IMR-90 (cell line): ENCODE measurements around the gene NHSL2. TPM values are rescaled to one million over a fixed set of nuclear protein-coding genes. Genes with fewer than 3 reads are reported as not detected.

Experiments
- ATAC-seq: fragments of 200-7000 bp; cut with Tn5 transposase; 2 replicates; pipeline ENCODE4 v1.9.1; 2020; ENCODE audit warnings: low read depth, mild to moderate bottlenecking, moderate library complexity
- BruUV-seq: library from RNA; stranded (reverse); fragments of 400-500 nt; replicated peaks from 2 replicates; lab custom pipeline; 2021; lab: Mats Ljungman, UMichigan
- CTCF ChIA-PET: fragments of 300-600 bp; formaldehyde crosslinking; extraction: SDS; loops from one replicate; lab custom pipeline; 2021; ENCODE audit warnings: antibody characterized with exemption; lab: Yijun Ruan, JAX
- POLR2A ChIA-PET: fragments of 300-600 bp; sonication (Branson Sonifier 250); formaldehyde crosslinking; loops from one replicate; lab custom pipeline; 2022; ENCODE audit warnings: antibody characterized with exemption; ENCODE audit not compliant: unreplicated experiment; lab: Charles Lee
- DNase-seq: peaks from one replicate; pipeline ENCODE4 v3.0.0; 2013
- H2AFZ ChIP-seq: replicated peaks from 2 replicates; pipeline ENCODE3; 2013; ENCODE audit warnings: low read length, mild to moderate bottlenecking; ENCODE audit not compliant: poor library complexity
- H2AK5ac ChIP-seq: 2 replicates; pipeline ENCODE4 v1.6.1; 2013; ENCODE audit warnings: low read depth, low read length, inconsistent platforms
- H2AK9ac ChIP-seq: replicated peaks from 2 replicates; pipeline ENCODE3; 2013; ENCODE audit warnings: mild to moderate bottlenecking, low read depth, low read length, moderate library complexity; ENCODE audit not compliant: poor library complexity
- H2BK120ac ChIP-seq: 2 replicates; pipeline ENCODE4 v1.6.1; 2013; ENCODE audit warnings: low read depth, low read length, inconsistent platforms
- H2BK15ac ChIP-seq: 3 replicates; pipeline ENCODE4 v1.6.1; 2013; ENCODE audit warnings: low read depth, low read length, inconsistent platforms
- H2BK20ac ChIP-seq: 2 replicates; pipeline ENCODE4 v1.6.1; 2013; ENCODE audit warnings: low read depth, mild to moderate bottlenecking, inconsistent platforms, low read length, moderate library complexity
- H2BK5ac ChIP-seq: 2 replicates; pipeline ENCODE4 v1.6.1; 2013; ENCODE audit warnings: mild to moderate bottlenecking, low read depth, low read length, inconsistent platforms; ENCODE audit not compliant: poor library complexity, severe bottlenecking
- H3K14ac ChIP-seq: replicated peaks from 2 replicates; pipeline ENCODE4 v1.6.1; 2013; ENCODE audit warnings: low read depth, low read length, inconsistent platforms
- H3K18ac ChIP-seq: 2 replicates; pipeline ENCODE4 v1.6.1; 2013; ENCODE audit warnings: low read depth, low read length, control low read depth
- H3K23ac ChIP-seq: 2 replicates; pipeline ENCODE4 v1.6.1; 2013; ENCODE audit warnings: low read depth, low read length, inconsistent platforms
- H3K27ac ChIP-seq: 2 replicates; pipeline ENCODE4 v1.5.1; 2013; ENCODE audit warnings: mild to moderate bottlenecking, control low read depth, low read length; ENCODE audit not compliant: insufficient read depth
- H3K27me3 ChIP-seq: 2 replicates; pipeline ENCODE4 v1.6.1; 2013; ENCODE audit warnings: low read length; ENCODE audit not compliant: control insufficient read depth, insufficient read depth
- H3K36me3 ChIP-seq: 2 replicates; pipeline ENCODE4 v1.6.1; 2013; ENCODE audit warnings: low read length, mixed read lengths; ENCODE audit not compliant: control insufficient read depth, insufficient read depth
- H3K4ac ChIP-seq: 2 replicates; pipeline ENCODE4 v1.6.1; 2013; ENCODE audit warnings: low read depth, low read length, inconsistent platforms
- H3K4me1 ChIP-seq: 2 replicates; pipeline ENCODE4 v1.6.1; 2013; ENCODE audit warnings: low read length, mixed read lengths; ENCODE audit not compliant: control insufficient read depth, insufficient read depth
- H3K4me2 ChIP-seq: 2 replicates; pipeline ENCODE4 v1.6.1; 2013; ENCODE audit warnings: low read depth, mild to moderate bottlenecking, control low read depth, low read length, moderate library complexity
- H3K4me3 ChIP-seq: 2 replicates; pipeline ENCODE4 v1.5.1; 2013; ENCODE audit warnings: low read depth, mild to moderate bottlenecking, control low read depth, low read length, moderate library complexity; ENCODE audit not compliant: insufficient read depth
- H3K56ac ChIP-seq: 2 replicates; pipeline ENCODE4 v1.6.1; 2013; ENCODE audit warnings: low read length, inconsistent platforms; ENCODE audit not compliant: insufficient read depth; ENCODE audit errors: extremely low read depth
- H3K79me1 ChIP-seq, 2 experiments: 2 replicates each; pipeline ENCODE4 v1.6.1; 2013; ENCODE audit warnings: low read length in 2 of 2, inconsistent platforms in 1 of 2, low read depth in 1 of 2
- H3K9ac ChIP-seq: 2 replicates; pipeline ENCODE4 v1.6.1; 2013; ENCODE audit warnings: low read depth, low read length, control low read depth
- H3K9me1 ChIP-seq: 2 replicates; pipeline ENCODE4 v1.6.1; 2013; ENCODE audit warnings: low read length, inconsistent platforms; ENCODE audit not compliant: insufficient read depth
- H3K9me3 ChIP-seq: 2 replicates; pipeline ENCODE4 v1.6.1; 2013; ENCODE audit warnings: low read length; ENCODE audit not compliant: control insufficient read depth, insufficient read depth
- H4K20me1 ChIP-seq: 2 replicates; pipeline ENCODE4 v1.6.1; 2013; ENCODE audit warnings: low read length, inconsistent platforms; ENCODE audit not compliant: insufficient read depth
- H4K5ac ChIP-seq: 2 replicates; pipeline ENCODE4 v1.6.1; 2013; ENCODE audit warnings: mild to moderate bottlenecking, low read depth, low read length, control low read depth
- H4K8ac ChIP-seq, 2 experiments: 2 replicates each; pipeline ENCODE4 v1.6.1; 2013; ENCODE audit warnings: low read depth in 2 of 2, low read length in 2 of 2, control low read depth in 1 of 2, inconsistent platforms in 1 of 2
- H4K91ac ChIP-seq: 2 replicates; pipeline ENCODE4 v1.6.1; 2013; ENCODE audit warnings: low read depth, low read length, inconsistent platforms; ENCODE audit not compliant: insufficient read depth
- BHLHE40 ChIP-seq: fragments of 150-350 bp; IDR thresholded peaks from 2 replicates; pipeline ENCODE4 v1.6.1; 2016; ENCODE audit warnings: mild to moderate bottlenecking, low read depth, low read length
- CEBPB ChIP-seq: IDR thresholded peaks from 2 replicates; pipeline ENCODE4 v1.6.1; 2012; ENCODE audit warnings: low read depth, low read length, improper control_type of control experiment
- CHD1 ChIP-seq: IDR thresholded peaks from 2 replicates; pipeline ENCODE4 v1.6.1; 2012; ENCODE audit warnings: low read depth, low read length, improper control_type of control experiment
- CTCF ChIP-seq: conservative IDR thresholded peaks from 2 replicates; pipeline ENCODE4 v1.5.1; 2012; ENCODE audit warnings: mild to moderate bottlenecking, low read depth, low read length, improper control_type of control experiment
- ELK1 ChIP-seq: fragments of 150-350 bp; IDR thresholded peaks from 2 replicates; pipeline ENCODE4 v1.6.1; 2016; ENCODE audit warnings: low read depth, mild to moderate bottlenecking, low read length, moderate library complexity, borderline replicate concordance
- FOS ChIP-seq: fragments of 150-350 bp; IDR thresholded peaks from 2 replicates; pipeline ENCODE4 v1.6.1; 2016; ENCODE audit warnings: low read depth, low read length
- MAFK ChIP-seq: IDR thresholded peaks from 2 replicates; pipeline ENCODE4 v1.6.1; 2012; ENCODE audit warnings: low read depth, low read length, improper control_type of control experiment
- MAZ ChIP-seq: IDR thresholded peaks from 2 replicates; pipeline ENCODE4 v1.6.1; 2012; ENCODE audit warnings: low read depth, mild to moderate bottlenecking, low read length, improper control_type of control experiment, moderate library complexity, borderline replicate concordance
- MXI1 ChIP-seq: IDR thresholded peaks from 2 replicates; pipeline ENCODE4 v1.6.1; 2012; ENCODE audit warnings: low read depth, mild to moderate bottlenecking, low read length, moderate library complexity, borderline replicate concordance
- NFE2L2 ChIP-seq: fragments of 150-350 bp; IDR thresholded peaks from 2 replicates; pipeline ENCODE4 v1.6.1; 2016; ENCODE audit warnings: low read depth, mild to moderate bottlenecking, low read length
- POLR2A ChIP-seq: IDR thresholded peaks from 2 replicates; pipeline ENCODE4 v1.6.1; 2012; ENCODE audit warnings: mild to moderate bottlenecking, low read depth, low read length
- RAD21 ChIP-seq: IDR thresholded peaks from 2 replicates; pipeline ENCODE4 v1.6.1; 2012; ENCODE audit warnings: low read length, improper control_type of control experiment
- RCOR1 ChIP-seq: IDR thresholded peaks from 2 replicates; pipeline ENCODE4 v1.6.1; 2012; ENCODE audit warnings: mild to moderate bottlenecking, low read length, improper control_type of control experiment; ENCODE audit not compliant: insufficient replicate concordance
- RFX5 ChIP-seq: IDR thresholded peaks from 2 replicates; pipeline ENCODE4 v1.8.0; 2012; ENCODE audit warnings: low read depth, mild to moderate bottlenecking, low read length, moderate library complexity
- SMC3 ChIP-seq: fragments of 150-350 bp; IDR thresholded peaks from 2 replicates; pipeline ENCODE4 v1.6.1; 2016; ENCODE audit warnings: low read depth, mild to moderate bottlenecking, antibody characterized with exemption, low read length, moderate library complexity
- USF2 ChIP-seq: fragments of 150-350 bp; IDR thresholded peaks from 2 replicates; pipeline ENCODE4 v1.6.1; 2017; ENCODE audit warnings: mild to moderate bottlenecking, antibody characterized with exemption, low read length, low read depth
- WGBS, 2 experiments: methylation state at CpG; one replicate each; pipeline versions ENCODE4 v1.1.5 to v1.1.7; 2013; ENCODE audit warnings: missing lambda C conversion rate in 2 of 2; ENCODE audit not compliant: insufficient read length in 1 of 2; ENCODE audit errors: extremely low coverage in 2 of 2; 5-methylcytosine and 5-hydroxymethylcytosine counted together
- dilution Hi-C: fragments of 300-500 bp; cut with HindIII; formaldehyde crosslinking; loops from one replicate; pipeline ENCODE4 v1.14.3; 2018; ENCODE audit warnings: low sequenced_read_pairs; ENCODE audit not compliant: unreplicated experiment
- in situ Hi-C: fragments of 300-500 bp; cut with MboI; formaldehyde crosslinking; loops from 3 replicates; pipeline ENCODE4 v1.14.3; 2019; ENCODE audit warnings: low sequenced_read_pairs, inconsistent platforms, mixed read lengths
- intact Hi-C: fragments of 100-400 bp; cut with micrococcal nuclease; formaldehyde crosslinking; loops from 2 replicates; pipeline ENCODE4 v1.10.0; 2022
- polyA plus RNA-seq, 3 experiments: library from polyadenylated mRNA; depleted of rRNA; stranded (reverse); fragments of >200 nt; gene quantifications; 2 replicates each; pipeline ENCODE4 v1.2.3, GENCODE V29; 2012; ENCODE audit warnings: low replicate concordance in 1 of 3
- total RNA-seq: library from RNA; depleted of rRNA; stranded (reverse); fragments of >200 nt; gene quantifications from 2 replicates; pipeline ENCODE4 v1.2.3, GENCODE V29; 2012

The NHSL2 gene
- total and polyA plus RNA-seq, 2 of the 4 experiments (the other 2 are of a cell fraction), result 0.72 to 0.75 TPM

- H2AK9ac ChIP-seq, result no peak overlapping the region
- in situ Hi-C loops, result no loop called here
- no peaks in the 10 kb centered on the region for H3K79me1 ChIP-seq
- no peak overlapping the region for H2BK5ac ChIP-seq
- 0 out of 2 replicates have a peak, but pooled peaks cover 1% of the 10 kb centered on the region for H3K9me3 ChIP-seq
- ATAC-seq (no peak), DNase-seq (no peak)
- no peak overlapping the region for H2BK20ac ChIP-seq
- no CpG with 5 or more reads among the region's 1 CpG for WGBS, 2 experiments
- ChIA-PET POLR2A (no interaction called here), CTCF (no interaction called here)
- no peak for TF ChIP-seq CEBPB
- TF ChIP-seq USF2, result no peak
- no peak for TF ChIP-seq RAD21
- TF ChIP-seq RCOR1, result no peak
- TF ChIP-seq CTCF, result no peak
- no peak for TF ChIP-seq MAFK
- no peak for TF ChIP-seq BHLHE40
- no peak for TF ChIP-seq SMC3
- no peak for TF ChIP-seq FOS
- no peak for TF ChIP-seq MXI1
- no peak for TF ChIP-seq ELK1
- TF ChIP-seq MAZ, result no peak
- TF ChIP-seq RFX5, result no peak
- no peak for TF ChIP-seq CHD1
- TF ChIP-seq POLR2A, result no peak
- no peak for TF ChIP-seq NFE2L2
- dilution Hi-C loops, result no loop called here
- no peak overlapping the region for H3K4me2 ChIP-seq
- no peak overlapping the region for H3K14ac ChIP-seq
- H4K91ac ChIP-seq, result no peak overlapping the region
- no peaks in the 10 kb centered on the region for H3K36me3 ChIP-seq
- no peaks in the 10 kb centered on the region for H3K4me1 ChIP-seq
- no peak overlapping the region for H4K8ac ChIP-seq
- H4K5ac ChIP-seq, result no peak overlapping the region
- no peaks in the 10 kb centered on the region; the same call in 1 of the 2 replicates for H3K9me1 ChIP-seq
- H3K9ac ChIP-seq, result no peak overlapping the region
- H2AFZ ChIP-seq, result no peak overlapping the region
- H3K18ac ChIP-seq, result no peak overlapping the region
- no peak overlapping the region for H3K27ac ChIP-seq
- H3K27me3 ChIP-seq, result peaks cover 65% of the 10 kb centered on the region
- no TSS peak for BruUV-seq
- H2BK120ac ChIP-seq, result no peak overlapping the region
- H2AK5ac ChIP-seq, result no peak overlapping the region
- no peak overlapping the region for H3K4ac ChIP-seq
- H3K4me3 ChIP-seq, result no peak overlapping the region
- H3K23ac ChIP-seq, result no peak overlapping the region
- peaks cover 3% of the 10 kb centered on the region; the same call in 1 of the 2 replicates for H4K20me1 ChIP-seq
- no peak overlapping the region for H3K56ac ChIP-seq
- intact Hi-C loops, result no loop called here
- H2BK15ac ChIP-seq, result no peak overlapping the region
Measured at GRCh38 chrX:72057849-72058248, 147.2 kb downstream of the NHSL2 start.
